GM20000 (cell line): ENCODE data around the gene ATP6V0E1.

Source experiments
- DNase-seq: peaks from one replicate; pipeline ENCODE4 v3.0.0; 2012; ENCODE audit warnings: low spot score
- CTCF ChIP-seq: IDR thresholded peaks from 2 replicates; pipeline ENCODE4 v1.5.1; 2012; ENCODE audit warnings: mild to moderate bottlenecking, control low read depth; ENCODE audit errors: extremely low read depth, missing control alignments

ATP6V0E1 gene

GRCh38 chr5:172983542-172984243, at the start of gene ATP6V0E1:
TSS of gene ATP6V0E1 (plus strand) at chr5:172983771. CDS start at chr5:172983861, 90 bp downstream.
- DNase-seq = peak; percentile 94
- TF ChIP-seq CTCF = no peak

GRCh38 chr5:172935096-172935495, 48.5 kb upstream of the ATP6V0E1 start:
- DNase-seq = no peak
- TF ChIP-seq CTCF = no peak

- DNase-seq = no peak
- TF ChIP-seq CTCF = no peak
Measured at GRCh38 chr5:172936401-172936800, 47.2 kb upstream of the ATP6V0E1 start.

DNA sequence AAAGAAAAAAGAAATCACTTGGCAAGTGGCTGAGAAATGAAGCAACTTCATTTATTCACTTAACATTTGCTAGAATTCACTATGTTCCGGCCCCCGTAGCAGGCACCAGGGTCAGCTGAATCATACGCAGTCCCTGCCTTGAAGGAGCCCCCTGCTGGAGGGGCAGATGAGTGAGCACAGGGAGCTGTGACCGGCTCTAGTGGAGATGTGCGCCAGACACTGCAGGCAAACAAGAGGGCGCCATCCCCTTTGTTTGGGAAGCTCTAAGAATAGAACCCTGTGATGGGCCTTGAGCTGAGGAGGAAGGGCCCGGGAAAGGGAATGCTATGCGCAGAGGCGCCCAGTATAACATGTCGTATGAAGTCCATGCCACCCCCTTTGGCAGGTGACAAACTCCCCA, 44.5 kb upstream of the ATP6V0E1 start:
- DNase-seq = no peak
- no peak for TF ChIP-seq CTCF

DNA sequence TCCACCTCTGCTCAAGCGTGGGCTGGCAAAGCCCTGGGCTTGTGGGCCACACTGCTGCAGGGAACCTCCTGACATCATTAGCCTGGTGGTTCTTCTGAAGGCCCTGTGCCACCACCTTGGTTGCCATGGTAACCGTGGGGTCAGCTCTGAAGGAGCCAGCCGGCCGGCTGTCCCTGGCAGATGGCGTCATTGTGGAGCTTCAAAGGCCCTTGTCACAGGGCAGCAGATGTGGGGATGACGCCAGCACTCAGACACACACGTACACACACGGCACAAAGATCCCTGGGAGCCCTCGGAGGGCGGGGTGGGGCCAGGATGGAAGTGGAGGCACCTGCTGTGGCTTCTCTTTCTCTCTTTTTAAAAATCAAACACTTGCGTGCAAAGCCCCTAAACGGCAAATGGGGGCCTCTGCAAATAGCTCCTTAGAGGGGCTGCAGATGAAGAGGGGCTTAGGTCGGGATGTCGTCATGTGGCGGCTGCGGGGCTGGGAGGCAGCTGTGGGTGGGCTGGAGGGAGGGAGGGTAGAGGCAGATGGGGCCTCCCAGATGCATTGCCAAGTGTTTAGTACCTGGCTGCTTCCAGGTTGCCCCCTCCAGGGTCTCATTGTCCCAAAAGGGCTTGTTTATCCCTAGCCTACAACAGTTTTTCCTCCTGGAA, 43.8 kb upstream of the ATP6V0E1 start:
- TF ChIP-seq CTCF = no peak
- DNase-seq = no peak

DNA sequence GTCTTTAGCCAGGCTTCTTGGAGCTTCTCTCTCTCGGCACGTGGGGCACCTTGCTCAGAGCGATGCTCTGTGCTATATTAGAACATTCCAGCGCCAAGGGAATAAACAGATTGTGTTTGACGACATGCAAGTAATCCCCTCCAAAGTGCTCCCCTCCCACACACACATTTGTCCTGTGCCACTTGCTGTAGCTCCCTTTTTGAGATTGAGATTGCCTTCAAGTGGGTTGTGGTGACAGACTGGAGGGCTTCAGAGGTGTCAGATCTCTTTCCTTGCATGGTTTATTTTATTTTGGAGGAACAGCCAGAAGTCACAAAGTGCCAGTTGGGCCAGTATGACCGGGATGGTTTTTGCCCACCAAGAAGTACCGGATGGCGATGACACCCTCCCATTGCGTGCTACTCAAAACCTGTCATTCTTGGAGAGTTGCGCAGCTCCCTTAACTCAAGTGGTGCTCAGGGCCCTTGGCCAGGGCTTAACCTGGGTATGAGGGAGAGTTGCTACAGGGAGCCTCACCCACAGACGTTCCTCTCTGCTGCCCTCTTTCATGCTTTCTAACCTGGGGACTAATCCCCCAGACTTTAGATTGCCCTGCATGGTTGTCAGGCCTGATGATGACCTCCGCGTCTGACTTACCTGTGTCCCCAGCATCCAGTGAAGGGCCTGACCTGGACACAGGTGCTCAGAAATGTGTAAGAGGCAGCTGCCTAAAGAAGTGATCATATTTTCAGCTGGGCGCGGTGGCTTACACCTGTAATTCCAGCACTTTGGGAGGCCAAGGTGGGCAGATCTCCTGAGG, 43.1 kb upstream of the ATP6V0E1 start:
- no peak for TF ChIP-seq CTCF
- no peak for DNase-seq

- no peak for TF ChIP-seq CTCF
- DNase-seq = no peak
Measured at GRCh38 chr5:172941067-172941516, 42.5 kb upstream of the ATP6V0E1 start.
